SH-SY5Y (cell line): Measurements from ENCODE around the gene TRIL.

Source experiments
- GATA2 ChIP-seq: IDR thresholded peaks from 2 replicates; pipeline ENCODE4 v1.6.1; 2011; ENCODE audit warnings: mild to moderate bottlenecking, low read depth, low read length
- GATA3 ChIP-seq: IDR thresholded peaks from 2 replicates; pipeline ENCODE4 v1.6.1; 2011; ENCODE audit warnings: low read depth, mild to moderate bottlenecking, low read length, moderate library complexity

DNA sequence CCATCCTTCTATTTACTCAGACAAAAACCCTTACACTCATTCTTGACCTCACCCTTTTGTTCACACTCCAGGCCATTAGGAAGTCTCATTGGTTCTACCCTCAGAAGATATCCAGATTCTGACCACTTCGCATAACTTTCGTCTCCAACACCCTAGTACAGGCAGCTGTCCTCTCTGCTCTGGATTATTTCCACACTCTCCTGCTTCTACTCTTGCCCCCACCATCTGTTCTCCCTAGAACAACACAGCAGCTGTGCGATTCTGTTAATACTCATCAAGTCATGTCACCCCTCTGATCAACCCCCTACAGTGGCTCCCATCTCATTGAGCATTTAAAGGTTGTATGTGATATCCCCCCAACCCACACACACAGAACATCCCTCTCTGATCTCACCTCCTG lies 15.5 kb upstream of the TRIL start:
- TF ChIP-seq GATA2 (no peak), GATA3 (no peak)
